ENCODE data around the gene ARFGAP1.

- TF ChIP-seq ZNF8 (CRISPR knock-in tag; IDR thresholded peaks at IDR 0.05) (no peak), ARNTL (CRISPR knock-in tag; IDR thresholded peaks at IDR 0.05; ENCODE audit: borderline replicate concordance, low read depth) (no peak), OSR1 (CRISPR knock-in tag; IDR thresholded peaks at IDR 0.05) (no peak), ZFP30 (CRISPR knock-in tag; IDR thresholded peaks at IDR 0.05) (no peak), ESRRG (CRISPR knock-in tag; IDR thresholded peaks at IDR 0.05) (no peak), ZFP3 (CRISPR knock-in tag; IDR thresholded peaks at IDR 0.05) (no peak), SNAI2 (CRISPR knock-in tag; IDR thresholded peaks at IDR 0.05) (no peak)
- TF ChIP-seq, protein P1, sequence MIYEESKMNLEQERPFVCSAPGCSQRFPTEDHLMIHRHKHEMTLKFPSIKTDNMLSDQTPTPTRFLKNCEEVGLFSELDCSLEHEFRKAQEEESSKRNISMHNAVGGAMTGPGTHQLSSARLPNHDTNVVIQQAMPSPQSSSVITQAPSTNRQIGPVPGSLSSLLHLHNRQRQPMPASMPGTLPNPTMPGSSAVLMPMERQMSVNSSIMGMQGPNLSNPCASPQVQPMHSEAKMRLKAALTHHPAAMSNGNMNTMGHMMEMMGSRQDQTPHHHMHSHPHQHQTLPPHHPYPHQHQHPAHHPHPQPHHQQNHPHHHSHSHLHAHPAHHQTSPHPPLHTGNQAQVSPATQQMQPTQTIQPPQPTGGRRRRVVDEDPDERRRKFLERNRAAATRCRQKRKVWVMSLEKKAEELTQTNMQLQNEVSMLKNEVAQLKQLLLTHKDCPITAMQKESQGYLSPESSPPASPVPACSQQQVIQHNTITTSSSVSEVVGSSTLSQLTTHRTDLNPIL (CRISPR knock-in tag; IDR thresholded peaks at IDR 0.05; ENCODE audit: low read depth) = no peak
- TF ChIP-seq, protein P2, sequence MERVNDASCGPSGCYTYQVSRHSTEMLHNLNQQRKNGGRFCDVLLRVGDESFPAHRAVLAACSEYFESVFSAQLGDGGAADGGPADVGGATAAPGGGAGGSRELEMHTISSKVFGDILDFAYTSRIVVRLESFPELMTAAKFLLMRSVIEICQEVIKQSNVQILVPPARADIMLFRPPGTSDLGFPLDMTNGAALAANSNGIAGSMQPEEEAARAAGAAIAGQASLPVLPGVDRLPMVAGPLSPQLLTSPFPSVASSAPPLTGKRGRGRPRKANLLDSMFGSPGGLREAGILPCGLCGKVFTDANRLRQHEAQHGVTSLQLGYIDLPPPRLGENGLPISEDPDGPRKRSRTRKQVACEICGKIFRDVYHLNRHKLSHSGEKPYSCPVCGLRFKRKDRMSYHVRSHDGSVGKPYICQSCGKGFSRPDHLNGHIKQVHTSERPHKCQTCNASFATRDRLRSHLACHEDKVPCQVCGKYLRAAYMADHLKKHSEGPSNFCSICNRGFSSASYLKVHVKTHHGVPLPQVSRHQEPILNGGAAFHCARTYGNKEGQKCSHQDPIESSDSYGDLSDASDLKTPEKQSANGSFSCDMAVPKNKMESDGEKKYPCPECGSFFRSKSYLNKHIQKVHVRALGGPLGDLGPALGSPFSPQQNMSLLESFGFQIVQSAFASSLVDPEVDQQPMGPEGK (CRISPR knock-in tag; IDR thresholded peaks at IDR 0.05; ENCODE audit: borderline replicate concordance) = no peak
- TF ChIP-seq, protein P3, sequence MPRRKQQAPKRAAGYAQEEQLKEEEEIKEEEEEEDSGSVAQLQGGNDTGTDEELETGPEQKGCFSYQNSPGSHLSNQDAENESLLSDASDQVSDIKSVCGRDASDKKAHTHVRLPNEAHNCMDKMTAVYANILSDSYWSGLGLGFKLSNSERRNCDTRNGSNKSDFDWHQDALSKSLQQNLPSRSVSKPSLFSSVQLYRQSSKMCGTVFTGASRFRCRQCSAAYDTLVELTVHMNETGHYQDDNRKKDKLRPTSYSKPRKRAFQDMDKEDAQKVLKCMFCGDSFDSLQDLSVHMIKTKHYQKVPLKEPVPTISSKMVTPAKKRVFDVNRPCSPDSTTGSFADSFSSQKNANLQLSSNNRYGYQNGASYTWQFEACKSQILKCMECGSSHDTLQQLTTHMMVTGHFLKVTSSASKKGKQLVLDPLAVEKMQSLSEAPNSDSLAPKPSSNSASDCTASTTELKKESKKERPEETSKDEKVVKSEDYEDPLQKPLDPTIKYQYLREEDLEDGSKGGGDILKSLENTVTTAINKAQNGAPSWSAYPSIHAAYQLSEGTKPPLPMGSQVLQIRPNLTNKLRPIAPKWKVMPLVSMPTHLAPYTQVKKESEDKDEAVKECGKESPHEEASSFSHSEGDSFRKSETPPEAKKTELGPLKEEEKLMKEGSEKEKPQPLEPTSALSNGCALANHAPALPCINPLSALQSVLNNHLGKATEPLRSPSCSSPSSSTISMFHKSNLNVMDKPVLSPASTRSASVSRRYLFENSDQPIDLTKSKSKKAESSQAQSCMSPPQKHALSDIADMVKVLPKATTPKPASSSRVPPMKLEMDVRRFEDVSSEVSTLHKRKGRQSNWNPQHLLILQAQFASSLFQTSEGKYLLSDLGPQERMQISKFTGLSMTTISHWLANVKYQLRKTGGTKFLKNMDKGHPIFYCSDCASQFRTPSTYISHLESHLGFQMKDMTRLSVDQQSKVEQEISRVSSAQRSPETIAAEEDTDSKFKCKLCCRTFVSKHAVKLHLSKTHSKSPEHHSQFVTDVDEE (CRISPR knock-in tag; IDR thresholded peaks at IDR 0.05) = no peak
- TF ChIP-seq, protein P4, sequence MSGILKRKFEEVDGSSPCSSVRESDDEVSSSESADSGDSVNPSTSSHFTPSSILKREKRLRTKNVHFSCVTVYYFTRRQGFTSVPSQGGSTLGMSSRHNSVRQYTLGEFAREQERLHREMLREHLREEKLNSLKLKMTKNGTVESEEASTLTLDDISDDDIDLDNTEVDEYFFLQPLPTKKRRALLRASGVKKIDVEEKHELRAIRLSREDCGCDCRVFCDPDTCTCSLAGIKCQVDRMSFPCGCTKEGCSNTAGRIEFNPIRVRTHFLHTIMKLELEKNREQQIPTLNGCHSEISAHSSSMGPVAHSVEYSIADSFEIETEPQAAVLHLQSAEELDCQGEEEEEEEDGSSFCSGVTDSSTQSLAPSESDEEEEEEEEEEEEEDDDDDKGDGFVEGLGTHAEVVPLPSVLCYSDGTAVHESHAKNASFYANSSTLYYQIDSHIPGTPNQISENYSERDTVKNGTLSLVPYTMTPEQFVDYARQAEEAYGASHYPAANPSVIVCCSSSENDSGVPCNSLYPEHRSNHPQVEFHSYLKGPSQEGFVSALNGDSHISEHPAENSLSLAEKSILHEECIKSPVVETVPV (CRISPR knock-in tag; IDR thresholded peaks at IDR 0.05) = no peak
These were observed 36.3 kb upstream of the ARFGAP1 start for GRCh38 chr20:63236116-63236837.
